Karpas-422 (cell line): ENCODE measurements around the gene MAGI1. TPM values are rescaled to one million over a fixed set of nuclear protein-coding genes. Genes with fewer than 3 reads are reported as not detected.
"Not testable (repeated sequence)": the region's sequence is repeated elsewhere in the genome, so short reads cannot be mapped to it uniquely, and the experiment has no call there.

Experiments
- DNase-seq: peaks from one replicate; pipeline ENCODE4 v3.0.0-alpha.2; 2015
- H2AFZ ChIP-seq: fragments of 200-600 bp; sonication (generic); 2 replicates; pipeline ENCODE4 v1.6.1; 2014; ENCODE audit warnings: antibody characterized with exemption, low read length, mixed read lengths
- H3K27ac ChIP-seq: fragments of 200-600 bp; sonication (generic); 2 replicates; pipeline ENCODE4 v1.5.1; 2014; ENCODE audit warnings: mild to moderate bottlenecking, low read length, moderate library complexity
- H3K27me3 ChIP-seq: fragments of 200-600 bp; sonication (generic); 2 replicates; pipeline ENCODE4 v1.6.1; 2014; ENCODE audit warnings: low read length, mixed read lengths
- H3K36me3 ChIP-seq: fragments of 200-600 bp; sonication (generic); 2 replicates; pipeline ENCODE4 v1.6.1; 2014; ENCODE audit warnings: low read length, mixed read lengths; ENCODE audit not compliant: insufficient read depth
- H3K4me1 ChIP-seq: fragments of 200-600 bp; sonication (generic); 2 replicates; pipeline ENCODE4 v1.6.1; 2014; ENCODE audit warnings: mild to moderate bottlenecking, low read length, mixed read lengths
- H3K4me2 ChIP-seq: fragments of 200-600 bp; sonication (generic); 2 replicates; pipeline ENCODE4 v1.6.1; 2014; ENCODE audit warnings: low read length, low read depth, mild to moderate bottlenecking; ENCODE audit not compliant: poor library complexity, severe bottlenecking
- H3K4me3 ChIP-seq: fragments of 200-600 bp; sonication (generic); 2 replicates; pipeline ENCODE4 v1.5.1; 2014; ENCODE audit warnings: mild to moderate bottlenecking, antibody characterized with exemption, low read length, mixed read lengths
- H3K79me2 ChIP-seq: fragments of 200-600 bp; sonication (generic); 2 replicates; pipeline ENCODE4 v1.6.1; 2014; ENCODE audit warnings: mild to moderate bottlenecking, low read length, mixed read lengths
- H3K9ac ChIP-seq: fragments of 200-600 bp; sonication (generic); 2 replicates; pipeline ENCODE4 v1.6.0; 2014; ENCODE audit warnings: low read length
- H3K9me2 ChIP-seq: fragments of 200-600 bp; sonication (generic), shearing (Covaris generic); replicated peaks from 2 replicates; pipeline ENCODE4 v1.6.0; 2014; ENCODE audit warnings: mild to moderate bottlenecking, low read length, moderate library complexity; ENCODE audit not compliant: insufficient read depth
- H3K9me3 ChIP-seq: fragments of 300-700, 200-600 bp; sonication (generic); 2 replicates; pipeline ENCODE4 v1.6.1; 2014; ENCODE audit warnings: low read length, mixed read lengths
- H4K20me1 ChIP-seq: fragments of 200-600 bp; sonication (generic); 2 replicates; pipeline ENCODE4 v1.6.1; 2014; ENCODE audit warnings: mild to moderate bottlenecking, antibody characterized with exemption, low read length, low read depth; ENCODE audit not compliant: insufficient read depth
- total RNA-seq: library from RNA; depleted of rRNA; stranded (reverse); fragments of >200 nt; shearing (Covaris generic); gene quantifications from 2 replicates; pipeline ENCODE4 v1.2.3, GENCODE V29; 2014; ENCODE audit warnings: low replicate concordance

The MAGI1 gene
- total RNA-seq, 1 experiment from 2014 or later = 0.71 TPM

DNA sequence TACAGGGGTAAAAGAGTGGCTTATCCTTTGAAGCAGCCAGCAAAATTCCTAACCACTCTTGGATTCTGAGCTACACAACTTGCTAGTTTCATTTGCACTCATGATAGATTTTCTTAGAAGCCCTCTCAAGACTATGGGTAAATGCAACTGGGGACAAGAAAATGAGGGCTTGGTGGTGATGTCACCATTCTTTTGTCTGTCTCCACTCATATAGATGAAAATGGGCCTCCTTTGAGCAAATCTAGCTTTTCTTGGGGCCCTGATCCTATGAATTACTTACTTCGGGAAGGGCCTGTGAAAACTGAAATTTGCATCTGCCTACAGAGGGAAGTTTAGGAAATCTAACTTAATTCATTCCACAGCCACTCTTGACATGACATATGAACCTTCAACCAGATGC, 486.3 kb downstream of the MAGI1 start:
- H3K4me3 ChIP-seq = no peak overlapping the region
- no peak for DNase-seq
- no peaks in the 10 kb centered on the region for H3K27me3 ChIP-seq
- no peaks in the 10 kb centered on the region for H3K36me3 ChIP-seq
- H3K79me2 ChIP-seq = no peaks in the 10 kb centered on the region
- no peak overlapping the region for H2AFZ ChIP-seq
- H4K20me1 ChIP-seq = no peaks in the 10 kb centered on the region
- H3K27ac ChIP-seq = no peak overlapping the region
- H3K4me1 ChIP-seq = no peaks in the 10 kb centered on the region
- no peak overlapping the region for H3K9ac ChIP-seq
- no peak overlapping the region for H3K4me2 ChIP-seq
- no peaks in the 10 kb centered on the region for H3K9me3 ChIP-seq
- H3K9me2 ChIP-seq = no peaks in the 10 kb centered on the region

GRCh38 chr3:65551945-65552344, 486.8 kb downstream of the MAGI1 start:
- H3K9ac ChIP-seq = no peak overlapping the region
- H3K4me2 ChIP-seq = no peak overlapping the region
- H3K36me3 ChIP-seq = no peaks in the 10 kb centered on the region
- no peak for DNase-seq
- H3K79me2 ChIP-seq = no peaks in the 10 kb centered on the region
- no peak overlapping the region for H3K4me3 ChIP-seq
- no peaks in the 10 kb centered on the region for H3K9me3 ChIP-seq
- no peaks in the 10 kb centered on the region for H4K20me1 ChIP-seq
- no peaks in the 10 kb centered on the region for H3K9me2 ChIP-seq
- H3K27ac ChIP-seq = no peak overlapping the region
- H3K4me1 ChIP-seq = no peaks in the 10 kb centered on the region
- H2AFZ ChIP-seq = no peak overlapping the region
- no peaks in the 10 kb centered on the region for H3K27me3 ChIP-seq

DNA sequence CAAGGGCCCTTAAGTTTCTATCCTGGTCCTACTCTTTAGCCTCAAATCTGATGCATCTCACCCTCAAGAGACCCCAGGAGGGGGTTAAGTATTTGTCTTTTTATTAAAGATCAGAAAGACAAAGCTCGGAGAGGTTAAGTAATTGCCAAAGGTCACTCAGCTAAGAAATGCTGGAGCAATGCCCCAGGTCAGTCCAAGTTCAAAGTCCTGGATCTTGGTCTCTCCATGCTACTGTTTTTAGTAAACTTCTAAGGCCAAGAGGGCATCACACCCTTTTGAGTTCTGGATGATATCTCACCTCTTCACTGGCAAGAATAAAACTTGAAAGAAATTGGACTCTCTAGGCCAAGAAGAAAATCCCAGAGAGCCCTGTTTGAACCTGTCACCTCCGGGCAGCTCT, 488.6 kb downstream of the MAGI1 start:
- Histone ChIP-seq H4K20me1 (no peaks in the 10 kb centered on the region), H3K4me2 (no peak overlapping the region), H3K9me2 (no peaks in the 10 kb centered on the region)

GRCh38 chr3:65549626-65549959, 489.1 kb downstream of the MAGI1 start:
- H2AFZ ChIP-seq = no peak overlapping the region
- no peaks in the 10 kb centered on the region for H3K79me2 ChIP-seq
- H3K9me2 ChIP-seq = no peaks in the 10 kb centered on the region
- no peaks in the 10 kb centered on the region for H3K4me1 ChIP-seq
- H3K36me3 ChIP-seq = no peaks in the 10 kb centered on the region
- no peak overlapping the region for H3K4me3 ChIP-seq
- no peak overlapping the region for H3K9ac ChIP-seq
- no peaks in the 10 kb centered on the region for H3K27me3 ChIP-seq
- H3K9me3 ChIP-seq = no peaks in the 10 kb centered on the region
- H4K20me1 ChIP-seq = no peaks in the 10 kb centered on the region
- H3K27ac ChIP-seq = no peak overlapping the region
- H3K4me2 ChIP-seq = no peak overlapping the region
- no peak for DNase-seq

More for the DNA sequence above, 488.6 kb downstream of the MAGI1 start:
- no peaks in the 10 kb centered on the region for H3K27me3 ChIP-seq
- H3K36me3 ChIP-seq = no peaks in the 10 kb centered on the region
- H3K9ac ChIP-seq = no peak overlapping the region
- no peak for DNase-seq
- H3K27ac ChIP-seq = no peak overlapping the region
- H3K4me1 ChIP-seq = no peaks in the 10 kb centered on the region
- H3K9me3 ChIP-seq = no peaks in the 10 kb centered on the region
- H3K4me3 ChIP-seq = no peak overlapping the region
- no peak overlapping the region for H2AFZ ChIP-seq
- H3K79me2 ChIP-seq = no peaks in the 10 kb centered on the region

GRCh38 chr3:65548848-65549625, 489.7 kb downstream of the MAGI1 start:
- Histone ChIP-seq H3K4me1 (no peaks in the 10 kb centered on the region), H3K9ac (no peak overlapping the region), H3K9me2 (no peaks in the 10 kb centered on the region), H3K27me3 (no peaks in the 10 kb centered on the region), H3K4me2 (no peak overlapping the region), H3K27ac (no peak overlapping the region), H3K9me3 (no peaks in the 10 kb centered on the region), H3K79me2 (no peaks in the 10 kb centered on the region), H2AFZ (no peak overlapping the region), H4K20me1 (no peaks in the 10 kb centered on the region), H3K4me3 (no peak overlapping the region), H3K36me3 (no peaks in the 10 kb centered on the region)
- no peak for DNase-seq

GRCh38 chr3:65545429-65545828, 493.3 kb downstream of the MAGI1 start:
- no peaks in the 10 kb centered on the region for H3K9me2 ChIP-seq

DNA sequence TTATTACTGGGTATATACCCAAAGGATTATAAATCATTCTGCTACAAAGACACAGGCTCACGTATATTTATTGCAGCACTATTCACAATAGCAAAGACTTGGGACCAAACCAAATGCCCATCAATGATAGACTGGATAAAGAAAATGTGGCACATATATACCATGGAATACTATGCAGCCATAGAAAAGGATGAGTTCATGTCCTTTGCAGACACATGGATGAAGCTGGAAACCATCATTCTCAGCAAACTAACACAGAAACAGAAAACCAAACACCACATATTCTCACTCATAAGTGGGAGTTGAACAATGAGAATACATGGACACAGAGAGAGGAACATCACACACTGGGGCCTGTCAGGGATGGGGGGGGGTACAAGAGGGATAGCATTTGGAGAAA, 495.3 kb downstream of the MAGI1 start:
- not testable (repeated sequence) for H4K20me1 ChIP-seq, H3K79me2 ChIP-seq, H3K9me2 ChIP-seq, H3K9ac ChIP-seq, H3K27me3 ChIP-seq, H3K4me3 ChIP-seq, DNase-seq, H3K4me1 ChIP-seq, H2AFZ ChIP-seq, H3K9me3 ChIP-seq, H3K27ac ChIP-seq, H3K36me3 ChIP-seq, H3K4me2 ChIP-seq

More at GRCh38 chr3:65545429-65545828, 493.3 kb downstream of the MAGI1 start:
- H3K9me3 ChIP-seq = no peaks in the 10 kb centered on the region
- DNase-seq = no peak
- no peak overlapping the region for H2AFZ ChIP-seq
- no peaks in the 10 kb centered on the region for H3K79me2 ChIP-seq
- no peak overlapping the region for H3K9ac ChIP-seq
- H3K4me1 ChIP-seq = no peaks in the 10 kb centered on the region
- H3K36me3 ChIP-seq = no peaks in the 10 kb centered on the region
- no peak overlapping the region for H3K4me2 ChIP-seq
- H3K27me3 ChIP-seq = no peaks in the 10 kb centered on the region
- H3K27ac ChIP-seq = no peak overlapping the region
- no peaks in the 10 kb centered on the region for H4K20me1 ChIP-seq
- H3K4me3 ChIP-seq = no peak overlapping the region

GRCh38 chr3:65540666-65541065, 498.1 kb downstream of the MAGI1 start:
- Histone ChIP-seq H3K9ac (no peak overlapping the region), H3K4me3 (no peak overlapping the region), H3K4me1 (no peaks in the 10 kb centered on the region), H4K20me1 (no peaks in the 10 kb centered on the region), H3K79me2 (no peaks in the 10 kb centered on the region), H2AFZ (no peak overlapping the region), H3K4me2 (no peak overlapping the region), H3K9me3 (no peaks in the 10 kb centered on the region), H3K27ac (no peak overlapping the region), H3K36me3 (no peaks in the 10 kb centered on the region), H3K27me3 (no peaks in the 10 kb centered on the region), H3K9me2 (no peaks in the 10 kb centered on the region)
- no peak for DNase-seq
